K562 (cell line): Measurements from ENCODE around the gene JUND. TPM values are rescaled to one million over a fixed set of nuclear protein-coding genes. Genes with fewer than 3 reads are reported as not detected.

ENCODE experiments used
- ARID3A ChIP-seq: IDR thresholded peaks from 2 replicates; pipeline ENCODE4 v1.6.1; 2012; ENCODE audit warnings: low read depth, low read length, improper control_type of control experiment, borderline replicate concordance
- CHD7 ChIP-seq: fragments of 200-600 bp; sonication (generic); IDR thresholded peaks from one replicate; pipeline ENCODE4 v1.6.1; 2012; ENCODE audit warnings: mild to moderate bottlenecking, low read depth, low read length, inconsistent platforms
- HDAC6 ChIP-seq: IDR thresholded peaks from 2 replicates; pipeline ENCODE4 v1.6.1; 2012; ENCODE audit warnings: low read depth, mild to moderate bottlenecking, control low read depth, inconsistent platforms, low read length, moderate library complexity
- ZNF24 ChIP-seq: fragments of 450-650 bp; IDR thresholded peaks from 2 replicates; pipeline ENCODE4 v1.6.1; 2016
- polyA plus RNA-seq, 8 experiments: library from polyadenylated mRNA; depleted of rRNA in 4 of 8; stranded (reverse) in 5 of 8; unstranded in 3 of 8; fragments of >200 nt; fragmentation: Nextera tagmentation in 2 of 8; fragmentation: Illumina TruSeq in 1 of 8; extraction: Ambion mirVana in 2 of 8; extraction: Trizol in 1 of 8; gene quantifications; 2 replicates each; pipeline versions ENCODE4 v1.2.1 to v1.2.3, GENCODE V29; 2011 to 2014; ENCODE audit warnings: inconsistent platforms in 1 of 8, missing spikeins in 1 of 8
- total RNA-seq, 7 experiments: library from RNA; depleted of rRNA in 6 of 7; stranded (reverse); fragments of >200 nt in 6 of 7; fragmentation: Illumina TruSeq in 2 of 7; extraction: Trizol in 2 of 7; gene quantifications; 2 replicates each; pipeline versions ENCODE4 v1.2.1 to v1.2.3, GENCODE V29; 2011 to 2021; ENCODE audit warnings: low replicate concordance in 1 of 7
- TF ChIP-seq, protein P1 (sequence below): sonication (generic); formaldehyde crosslinking; IDR thresholded peaks from 2 replicates; pipeline ENCODE4 v1.8.0; 2023; ENCODE audit warnings: mild to moderate bottlenecking, missing genetic modification reagents

JUND gene
- total and polyA plus RNA-seq, 9 of the 15 experiments (the other 6 are each of a cell fraction or from before 2014, with no cell fraction given) = 6.4 to 286 (median 42.3) TPM

DNA sequence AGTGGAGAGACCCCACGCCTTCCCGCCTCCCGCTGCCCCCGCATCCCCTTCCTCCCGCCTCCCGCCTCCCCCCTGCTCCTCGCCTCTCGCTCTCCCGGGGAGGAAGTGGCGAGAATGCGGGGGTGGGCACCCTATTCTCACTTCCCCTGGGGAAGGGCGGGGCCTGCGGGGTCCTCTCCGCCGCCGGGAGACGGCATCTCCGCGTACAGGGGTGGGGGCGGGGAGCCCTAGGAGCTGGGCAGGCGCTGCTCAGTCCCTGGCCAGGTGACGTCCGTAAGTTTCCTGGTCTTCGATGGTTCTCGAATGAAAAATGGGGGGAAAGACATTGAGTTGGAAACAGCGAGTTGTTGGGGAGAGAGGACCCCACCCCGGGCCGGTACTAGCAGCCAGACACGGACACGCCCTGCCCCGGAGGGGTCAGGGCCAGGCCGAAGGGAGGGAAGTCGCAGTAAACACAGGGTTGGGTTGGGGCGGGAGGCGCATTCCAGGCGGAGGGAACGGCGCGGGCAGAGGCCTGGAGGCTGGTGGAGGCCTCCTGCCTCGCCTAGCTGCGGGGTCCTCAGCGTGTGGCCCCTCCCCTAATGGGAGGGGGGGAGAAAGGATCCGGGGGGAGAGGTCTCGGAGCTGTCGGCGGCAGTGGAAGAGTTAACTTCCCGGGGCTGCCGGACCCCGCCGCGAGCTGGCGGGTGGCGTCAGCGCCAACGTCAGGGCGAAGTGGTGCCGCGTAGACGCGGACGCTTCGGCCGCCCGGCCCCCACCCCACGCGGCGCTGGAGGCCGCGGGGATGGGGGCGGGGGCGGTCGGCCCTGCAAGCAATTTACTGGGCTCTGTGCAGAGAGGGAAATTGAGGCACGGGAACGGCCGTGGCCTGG, 10.4 kb upstream of the JUND start (continued):
- TF ChIP-seq, protein P1, sequence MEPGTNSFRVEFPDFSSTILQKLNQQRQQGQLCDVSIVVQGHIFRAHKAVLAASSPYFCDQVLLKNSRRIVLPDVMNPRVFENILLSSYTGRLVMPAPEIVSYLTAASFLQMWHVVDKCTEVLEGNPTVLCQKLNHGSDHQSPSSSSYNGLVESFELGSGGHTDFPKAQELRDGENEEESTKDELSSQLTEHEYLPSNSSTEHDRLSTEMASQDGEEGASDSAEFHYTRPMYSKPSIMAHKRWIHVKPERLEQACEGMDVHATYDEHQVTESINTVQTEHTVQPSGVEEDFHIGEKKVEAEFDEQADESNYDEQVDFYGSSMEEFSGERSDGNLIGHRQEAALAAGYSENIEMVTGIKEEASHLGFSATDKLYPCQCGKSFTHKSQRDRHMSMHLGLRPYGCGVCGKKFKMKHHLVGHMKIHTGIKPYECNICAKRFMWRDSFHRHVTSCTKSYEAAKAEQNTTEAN (CRISPR knock-in tag) = no peak
- no peak for TF ChIP-seq HDAC6
- no peak for TF ChIP-seq ZNF24
- TF ChIP-seq CHD7 = no peak
- no peak for TF ChIP-seq ARID3A
